Ishikawa (cell line): Measurements from ENCODE around the gene ZMIZ1.

Source experiments
- CREB1 ChIP-seq: IDR thresholded peaks from 2 replicates; pipeline ENCODE4 v1.6.1; 2012; ENCODE audit warnings: low read depth
- EGR1 ChIP-seq: IDR thresholded peaks from 2 replicates; pipeline ENCODE4 v1.6.1; 2012
- EP300 ChIP-seq: IDR thresholded peaks from 2 replicates; pipeline ENCODE4 v1.6.1; 2012; ENCODE audit warnings: borderline replicate concordance
- NFIC ChIP-seq: IDR thresholded peaks from 2 replicates; pipeline ENCODE4 v1.6.1; 2012
- RAD21 ChIP-seq: IDR thresholded peaks from 2 replicates; pipeline ENCODE4 v1.6.1; 2012; ENCODE audit warnings: low read depth
- TAF1 ChIP-seq: IDR thresholded peaks from 2 replicates; pipeline ENCODE4 v1.6.1; 2012; ENCODE audit warnings: low read depth, mild to moderate bottlenecking
- TEAD4 ChIP-seq: IDR thresholded peaks from 2 replicates; pipeline ENCODE4 v1.6.1; 2012
- YY1 ChIP-seq: IDR thresholded peaks from 2 replicates; pipeline ENCODE4 v1.6.1; 2012; ENCODE audit warnings: low read depth
- ZBTB7A ChIP-seq: IDR thresholded peaks from 2 replicates; pipeline ENCODE4 v1.6.1; 2012; ENCODE audit warnings: low read depth
- TF ChIP-seq, protein P1 (sequence below): IDR thresholded peaks from 2 replicates; pipeline ENCODE4 v1.6.1; 2012

DNA sequence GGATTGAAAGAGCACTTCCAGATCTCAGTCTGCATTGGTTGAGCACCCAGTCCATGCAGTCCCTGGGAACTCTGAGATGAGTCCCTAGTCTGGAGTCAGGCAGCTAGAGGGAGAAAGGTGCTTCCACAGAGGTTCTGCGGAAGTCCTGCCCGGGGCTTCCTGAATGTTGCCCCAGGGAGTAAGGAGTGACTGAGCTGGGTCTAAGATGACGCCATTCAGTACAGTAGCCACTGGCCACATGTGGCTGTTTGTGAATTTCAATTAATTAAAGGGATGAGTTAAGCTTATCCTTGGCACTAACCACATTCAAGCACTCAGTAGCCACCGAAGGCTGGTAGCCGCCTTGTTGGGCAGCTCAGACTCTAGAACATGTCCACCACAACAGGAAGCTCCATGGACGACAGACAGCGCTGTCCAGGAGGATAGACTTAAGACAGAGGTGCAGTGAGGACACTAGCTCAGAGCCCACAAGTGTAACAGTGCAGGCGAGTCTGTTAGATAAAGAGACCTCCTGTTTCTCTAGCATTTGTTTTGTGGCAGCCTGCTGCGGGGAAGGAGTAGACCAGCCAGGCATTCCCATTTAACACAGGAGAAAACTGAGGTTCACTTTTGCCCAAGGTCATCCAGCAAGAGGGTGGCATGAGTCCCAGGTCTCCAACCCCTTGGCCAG is 176.9 kb downstream of the ZMIZ1 start:
- TF ChIP-seq TEAD4 (no peak), EGR1 (no peak), NFIC (no peak), CREB1 (no peak), TAF1 (no peak), YY1 (no peak), ZBTB7A (no peak), EP300 (no peak), RAD21 (no peak)
- TF ChIP-seq, protein P1, sequence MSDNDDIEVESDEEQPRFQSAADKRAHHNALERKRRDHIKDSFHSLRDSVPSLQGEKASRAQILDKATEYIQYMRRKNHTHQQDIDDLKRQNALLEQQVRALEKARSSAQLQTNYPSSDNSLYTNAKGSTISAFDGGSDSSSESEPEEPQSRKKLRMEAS, result no peak
